H1 (cell line): ENCODE results near the gene TMTC4.

ENCODE experiments used
- ATF3 ChIP-seq: IDR thresholded peaks from 2 replicates; pipeline ENCODE4 v1.6.1; 2011; ENCODE audit warnings: low read depth, mild to moderate bottlenecking, low read length; ENCODE audit not compliant: insufficient read depth
- CBX5 ChIP-seq: fragments of 300-800, 300-1000 bp; sonication (generic); IDR thresholded peaks from 2 replicates; pipeline ENCODE4 v1.7.1; 2016; ENCODE audit warnings: antibody characterized with exemption, low read length, low read depth
- CEBPB ChIP-seq: IDR thresholded peaks from 2 replicates; pipeline ENCODE4 v1.6.1; 2012; ENCODE audit warnings: low read depth, low read length
- CTBP2 ChIP-seq: IDR thresholded peaks from 2 replicates; pipeline ENCODE4 v1.7.0; 2011; ENCODE audit warnings: borderline replicate concordance, mild to moderate bottlenecking, moderate library complexity, mixed read lengths, low read length; ENCODE audit not compliant: insufficient read depth, insufficient read length
- CTCF ChIP-seq, 3 experiments: IDR thresholded peaks; 1 replicate in 2 of 3; 2 replicates in 1 of 3; pipeline versions ENCODE4 v1.5.1 to v1.6.1; 2011; ENCODE audit warnings: low read length in 3 of 3, mild to moderate bottlenecking in 3 of 3, inconsistent platforms in 2 of 3, low read depth in 1 of 3, moderate library complexity in 1 of 3; ENCODE audit not compliant: insufficient read depth in 1 of 3; ENCODE audit errors: control extremely low read depth in 1 of 3
- HDAC6 ChIP-seq: IDR thresholded peaks from one replicate; pipeline ENCODE4 v1.7.1; 2012; ENCODE audit warnings: low read depth, mild to moderate bottlenecking, inconsistent platforms, low read length, moderate library complexity
- POLR2AphosphoS5 ChIP-seq: IDR thresholded peaks from 2 replicates; pipeline ENCODE4 v1.6.1; 2011; ENCODE audit warnings: low read depth, low read length
- RAD21 ChIP-seq, 2 experiments: IDR thresholded peaks in 1 of 2; conservative IDR thresholded peaks in 1 of 2; 2 replicates each; pipeline ENCODE4 v1.6.1; 2011; ENCODE audit warnings: low read depth in 2 of 2, low read length in 2 of 2, improper control_type of control experiment in 1 of 2, inconsistent platforms in 1 of 2, mild to moderate bottlenecking in 1 of 2, moderate library complexity in 1 of 2
- RXRA ChIP-seq: IDR thresholded peaks from 2 replicates; pipeline ENCODE4 v1.6.1; 2011; ENCODE audit warnings: low read depth, mild to moderate bottlenecking, low read length, moderate library complexity; ENCODE audit not compliant: insufficient read depth
- SIN3A ChIP-seq, 2 experiments: IDR thresholded peaks in 1 of 2; conservative IDR thresholded peaks in 1 of 2; 2 replicates each; pipeline ENCODE4 v1.6.1; 2011 to 2012; ENCODE audit warnings: low read length in 2 of 2, improper control_type of control experiment in 1 of 2, low read depth in 1 of 2, mild to moderate bottlenecking in 1 of 2
- SIX5 ChIP-seq: IDR thresholded peaks from 2 replicates; pipeline ENCODE4 v1.6.1; 2011; ENCODE audit warnings: mild to moderate bottlenecking, low read depth, low read length
- YY1 ChIP-seq: IDR thresholded peaks from 2 replicates; pipeline ENCODE4 v1.6.1; 2011; ENCODE audit warnings: low read depth, mild to moderate bottlenecking, low read length

GRCh38 chr13:100636441-100636840 is 38.2 kb downstream of the TMTC4 start:
- no peak for TF ChIP-seq SIX5
- TF ChIP-seq CBX5, result no peak
- TF ChIP-seq CTCF (IDR thresholded peaks at IDR 0.05; ENCODE audit: control extremely low read depth in 1 of 3, insufficient read depth in 1 of 3, low read depth in 1 of 3, low read length in 3 of 3), result no peak
- no peak for TF ChIP-seq SIN3A (conservative IDR thresholded peaks at IDR 0.05 in 1 of 2, IDR thresholded peaks at IDR 0.05 in 1 of 2; ENCODE audit: low read depth in 1 of 2, low read length in 2 of 2)
- TF ChIP-seq CTBP2, result no peak
- no peak for TF ChIP-seq POLR2AphosphoS5
- no peak for TF ChIP-seq RXRA
- TF ChIP-seq CEBPB, result no peak
- TF ChIP-seq YY1, result no peak
- TF ChIP-seq RAD21 (IDR thresholded peaks at IDR 0.05 in 1 of 2, conservative IDR thresholded peaks at IDR 0.05 in 1 of 2; ENCODE audit: low read depth in 2 of 2, low read length in 2 of 2), result no peak
- no peak for TF ChIP-seq HDAC6
- no peak for TF ChIP-seq ATF3
